Sigmoid colon (tissue), 7 donors: ENCODE data around the gene CAPN10. TPM values are rescaled to one million over a fixed set of nuclear protein-coding genes. Genes with fewer than 3 reads are reported as not detected.

Experiments used
- DNase-seq: peaks from one replicate; pipeline ENCODE4 v3.0.0-alpha.2; 2019
- H3K27ac ChIP-seq, 4 donors: fragments of 200-600 bp; sonication (generic); one replicate each; pipeline ENCODE4 v1.5.1; 2016 to 2019; ENCODE audit warnings: mild to moderate bottlenecking in 1 of 4
- H3K27me3 ChIP-seq, 3 donors: fragments of 200-600 bp; sonication (generic); one replicate each; pipeline ENCODE4 v1.5.1; 2019; ENCODE audit warnings: mild to moderate bottlenecking in 1 of 3
- H3K36me3 ChIP-seq, 4 donors: fragments of 200-600 bp; sonication (generic); one replicate each; pipeline ENCODE4 v1.5.1; 2016 to 2019
- H3K4me1 ChIP-seq, 4 donors: fragments of 200-600 bp; sonication (generic); one replicate each; pipeline ENCODE4 v1.5.1; 2017 to 2019
- H3K4me3 ChIP-seq, 4 donors: fragments of 200-600 bp; sonication (generic); one replicate each; pipeline ENCODE4 v1.5.1; 2017 to 2019; ENCODE audit warnings: mild to moderate bottlenecking in 2 of 4, moderate library complexity in 1 of 4
- H3K9me3 ChIP-seq, 4 donors: fragments of 200-600 bp in 3 of 4; sonication (generic) in 3 of 4; one replicate each; pipeline versions ENCODE4 v1.5.1 to v1.6.1; 2013 to 2019
- EP300 ChIP-seq, 4 donors: sonication (generic); formaldehyde crosslinking; IDR thresholded peaks; one replicate each; pipeline ENCODE4 v1.6.1; 2017; ENCODE audit warnings: antibody characterized with exemption in 4 of 4
- POLR2A ChIP-seq, 2 donors: fragments of 450-650 bp; IDR thresholded peaks; one replicate each; pipeline ENCODE4 v1.6.1; 2016; ENCODE audit warnings: antibody characterized with exemption in 2 of 2, mild to moderate bottlenecking in 2 of 2, moderate library complexity in 2 of 2
- POLR2AphosphoS5 ChIP-seq, 4 donors: sonication (generic); formaldehyde crosslinking; IDR thresholded peaks; one replicate each; pipeline ENCODE4 v1.6.1; 2017; ENCODE audit warnings: antibody characterized with exemption in 4 of 4
- WGBS, 2 donors: extraction: QIAGEN DNeasy Blood & Tissue Kit; methylation state at CpG; one replicate each; pipeline ENCODE4 v1.1.7; 2013; 5-methylcytosine and 5-hydroxymethylcytosine counted together
- intact Hi-C: fragments of 100-400 bp; cut with DNase I; formaldehyde crosslinking; loops from one replicate; pipeline ENCODE4 v1.15.1; 2023
- polyA plus RNA-seq, 3 donors: library from polyadenylated mRNA; stranded (reverse); fragments of 200-250 nt; gene quantifications; one replicate each; pipeline ENCODE4 v1.2.3, GENCODE V29; 2013
- total RNA-seq, 4 donors: library from RNA; depleted of rRNA; stranded (reverse); fragments of >200 nt; gene quantifications; one replicate each; pipeline ENCODE4 v1.1.0, GENCODE V29; 2016
- TF ChIP-seq, protein P1 (sequence below), 4 experiments: fragments of 450-650 bp in 3 of 4; fragments of 200-600 bp in 1 of 4; IDR thresholded peaks; one replicate each; pipeline ENCODE4 v1.5.1; 2016 to 2019; ENCODE audit warnings: antibody characterized with exemption in 4 of 4, mild to moderate bottlenecking in 3 of 4, moderate library complexity in 2 of 4
- donor health status: healthy with polysubstance abuse.
- donor health status: Bipolar disorder and iron deficiency.
- donor health status: healthy.

CAPN10 gene
- total and polyA plus RNA-seq, 7 donors, result 10.5 to 33.0 (median 16.4) TPM

DNA sequence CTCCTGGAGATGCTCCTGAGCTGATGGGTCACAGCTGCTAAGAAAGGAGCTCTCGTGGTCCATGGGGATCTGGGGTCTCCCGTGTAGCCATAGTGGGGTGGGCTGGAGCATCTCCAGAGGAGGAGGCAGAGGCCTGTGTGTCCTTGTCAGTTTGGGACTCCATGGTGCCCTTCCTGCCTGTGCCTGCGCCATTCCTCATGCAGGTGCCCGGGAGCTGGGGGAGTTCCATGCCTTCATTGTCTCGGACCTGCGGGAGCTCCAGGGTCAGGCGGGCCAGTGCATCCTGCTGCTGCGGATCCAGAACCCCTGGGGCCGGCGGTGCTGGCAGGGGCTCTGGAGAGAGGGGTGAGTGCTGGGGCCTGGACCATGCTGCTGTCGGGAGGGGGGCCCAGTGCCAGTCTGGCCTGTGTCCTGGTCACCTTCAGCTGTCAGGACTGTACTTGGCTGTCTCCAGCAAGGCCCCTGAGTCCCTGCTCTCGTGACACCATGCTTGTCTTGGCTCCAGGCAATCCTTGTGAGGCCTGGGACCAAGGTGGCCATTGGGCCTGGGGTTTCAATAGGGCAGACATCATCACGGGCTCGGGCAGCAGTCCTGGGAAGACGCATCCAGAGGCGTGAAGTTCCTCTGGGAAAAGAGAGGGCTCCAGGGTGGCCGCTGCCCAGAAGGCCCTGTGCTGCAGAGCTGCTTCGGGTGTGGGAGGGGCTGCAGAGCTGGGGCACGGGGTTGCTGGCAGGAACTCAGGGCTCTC lies 7.3 kb downstream of the CAPN10 start:
- Histone ChIP-seq H3K4me3 (no peak overlapping the region), H3K27me3 (no peaks in the 10 kb centered on the region), H3K9me3 (no peaks in the 10 kb centered on the region), H3K27ac (no peak overlapping the region), H3K36me3 (peaks cover 0 to 54% (median 29%) of the 10 kb centered on the region in 4 donors), H3K4me1 (peaks cover 0 to 40% (median 27%) of the 10 kb centered on the region in 4 donors)
- peak; percentile 61 for DNase-seq
- TF ChIP-seq EP300 (IDR thresholded peaks at IDR 0.05), result no peak
- no peak for TF ChIP-seq POLR2AphosphoS5 (IDR thresholded peaks at IDR 0.05)
- TF ChIP-seq POLR2A (IDR thresholded peaks at IDR 0.05), result no peak
- TF ChIP-seq, protein P1, sequence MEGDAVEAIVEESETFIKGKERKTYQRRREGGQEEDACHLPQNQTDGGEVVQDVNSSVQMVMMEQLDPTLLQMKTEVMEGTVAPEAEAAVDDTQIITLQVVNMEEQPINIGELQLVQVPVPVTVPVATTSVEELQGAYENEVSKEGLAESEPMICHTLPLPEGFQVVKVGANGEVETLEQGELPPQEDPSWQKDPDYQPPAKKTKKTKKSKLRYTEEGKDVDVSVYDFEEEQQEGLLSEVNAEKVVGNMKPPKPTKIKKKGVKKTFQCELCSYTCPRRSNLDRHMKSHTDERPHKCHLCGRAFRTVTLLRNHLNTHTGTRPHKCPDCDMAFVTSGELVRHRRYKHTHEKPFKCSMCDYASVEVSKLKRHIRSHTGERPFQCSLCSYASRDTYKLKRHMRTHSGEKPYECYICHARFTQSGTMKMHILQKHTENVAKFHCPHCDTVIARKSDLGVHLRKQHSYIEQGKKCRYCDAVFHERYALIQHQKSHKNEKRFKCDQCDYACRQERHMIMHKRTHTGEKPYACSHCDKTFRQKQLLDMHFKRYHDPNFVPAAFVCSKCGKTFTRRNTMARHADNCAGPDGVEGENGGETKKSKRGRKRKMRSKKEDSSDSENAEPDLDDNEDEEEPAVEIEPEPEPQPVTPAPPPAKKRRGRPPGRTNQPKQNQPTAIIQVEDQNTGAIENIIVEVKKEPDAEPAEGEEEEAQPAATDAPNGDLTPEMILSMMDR (IDR thresholded peaks at IDR 0.05), result no peak
- WGBS, 2 donors, result 95% methylated on average over 19 of the region's 19 CpGs
- intact Hi-C loops, result no loop called here

DNA sequence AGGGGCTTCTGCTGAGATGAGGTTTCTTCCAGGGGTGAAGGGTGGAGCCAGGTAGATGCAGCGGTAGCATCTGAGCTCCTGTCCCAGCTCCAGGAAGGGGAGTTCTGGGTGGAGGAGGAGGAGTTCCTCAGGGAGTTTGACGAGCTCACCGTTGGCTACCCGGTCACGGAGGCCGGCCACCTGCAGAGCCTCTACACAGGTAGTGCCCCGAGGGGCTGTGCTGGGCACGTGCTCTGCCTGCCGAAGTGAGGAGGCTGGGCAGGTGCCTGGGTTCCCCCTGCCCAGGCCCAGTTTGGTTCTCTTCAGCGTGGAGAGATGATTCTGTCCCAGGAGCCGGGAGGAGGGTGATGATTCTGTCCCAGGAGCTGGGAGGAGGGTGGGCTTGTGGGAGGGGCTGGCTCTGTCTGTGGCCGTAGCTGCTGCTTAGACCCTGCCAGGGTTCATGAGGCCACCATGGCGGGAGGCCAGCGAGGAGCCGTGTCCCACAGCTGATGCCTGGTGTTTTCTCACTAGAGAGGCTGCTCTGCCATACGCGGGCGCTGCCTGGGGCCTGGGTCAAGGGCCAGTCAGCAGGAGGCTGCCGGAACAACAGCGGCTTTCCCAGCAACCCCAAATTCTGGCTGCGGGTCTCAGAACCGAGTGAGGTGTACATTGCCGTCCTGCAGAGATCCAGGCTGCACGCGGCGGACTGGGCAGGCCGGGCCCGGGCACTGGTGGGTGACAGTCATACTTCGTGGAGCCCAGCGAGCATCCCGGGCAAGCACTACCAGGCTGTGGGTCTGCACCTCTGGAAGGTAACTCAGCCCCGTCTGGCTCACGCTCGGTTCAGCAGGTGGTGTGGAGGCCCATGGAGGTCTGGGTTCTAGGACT lies 8.2 kb downstream of the CAPN10 start:
- no peaks in the 10 kb centered on the region for H3K27me3 ChIP-seq
- intact Hi-C loops, result loop anchor here (5.0 kb wide), 1 partner anchor 37 kb away; the partner anchor contains the start of gene ANKMY1
- peak; percentile 61 for DNase-seq
- no peaks in the 10 kb centered on the region for H3K9me3 ChIP-seq
- no peak overlapping the region for H3K27ac ChIP-seq
- TF ChIP-seq, protein P1 (IDR thresholded peaks at IDR 0.05), result no peak
- TF ChIP-seq POLR2A (IDR thresholded peaks at IDR 0.05) (no peak), EP300 (IDR thresholded peaks at IDR 0.05) (no peak), POLR2AphosphoS5 (IDR thresholded peaks at IDR 0.05) (no peak)
- H3K4me3 ChIP-seq, result no peak overlapping the region
- H3K4me1 ChIP-seq, result peaks cover 0 to 41% (median 27%) of the 10 kb centered on the region in 4 donors
- peaks cover 0 to 56% (median 30%) of the 10 kb centered on the region in 4 donors for H3K36me3 ChIP-seq
- WGBS, 2 donors, result 92 to 94% methylated on average over 34 of the region's 34 CpGs

DNA sequence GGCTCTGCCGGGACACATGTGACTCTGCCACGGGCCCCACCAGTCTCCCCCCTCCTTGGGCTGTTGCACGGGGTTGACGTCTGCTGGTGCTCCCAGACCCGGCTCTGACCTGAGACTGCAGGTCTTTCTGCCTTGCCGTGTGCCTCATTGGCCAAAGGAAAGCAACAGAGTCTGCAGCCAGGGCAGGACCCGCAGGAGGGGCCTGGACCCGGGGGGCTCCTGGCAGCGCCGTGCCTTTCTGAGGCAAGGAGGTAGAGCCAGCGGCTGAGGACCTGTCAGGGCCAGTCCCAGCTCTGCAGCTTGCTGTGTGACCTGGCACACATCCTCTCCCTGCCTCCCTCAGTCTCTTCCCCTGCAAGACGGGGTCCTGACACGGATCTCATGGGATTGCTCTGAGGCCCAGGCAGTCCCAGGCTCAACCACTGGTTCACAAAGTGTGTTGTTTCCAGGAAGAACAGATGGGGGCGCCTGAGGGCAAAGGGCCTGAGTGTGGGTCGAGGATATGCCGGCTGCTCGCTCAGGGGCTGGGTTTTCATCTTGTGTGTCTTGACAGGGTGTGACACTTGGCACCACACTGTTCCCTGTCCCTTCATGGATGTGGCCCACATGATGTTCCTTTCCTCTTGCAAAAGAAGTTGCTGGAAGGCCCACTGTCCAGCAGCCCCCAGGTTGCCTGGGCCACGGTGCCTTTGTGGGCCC lies 9.0 kb downstream of the CAPN10 start:
- Histone ChIP-seq H3K27ac (peak overlapping the region in 2 of 4 donors; percentile 28 to 51), H3K36me3 (peaks cover 0 to 51% (median 27%) of the 10 kb centered on the region in 4 donors), H3K4me3 (no peak overlapping the region), H3K4me1 (peaks cover 0 to 41% (median 27%) of the 10 kb centered on the region in 4 donors), H3K27me3 (no peaks in the 10 kb centered on the region), H3K9me3 (no peaks in the 10 kb centered on the region)
- intact Hi-C loops, result loop anchor here (5.0 kb wide), 1 partner anchor 38 kb away; the partner anchor contains the start of gene ANKMY1
- TF ChIP-seq, protein P1 (IDR thresholded peaks at IDR 0.05), result no peak
- TF ChIP-seq POLR2AphosphoS5 (IDR thresholded peaks at IDR 0.05) (no peak), POLR2A (IDR thresholded peaks at IDR 0.05) (no peak), EP300 (IDR thresholded peaks at IDR 0.05) (no peak)
- peak; percentile 63 for DNase-seq
- 72 to 80% methylated on average over 18 of the region's 18 CpGs for WGBS, 2 donors

DNA sequence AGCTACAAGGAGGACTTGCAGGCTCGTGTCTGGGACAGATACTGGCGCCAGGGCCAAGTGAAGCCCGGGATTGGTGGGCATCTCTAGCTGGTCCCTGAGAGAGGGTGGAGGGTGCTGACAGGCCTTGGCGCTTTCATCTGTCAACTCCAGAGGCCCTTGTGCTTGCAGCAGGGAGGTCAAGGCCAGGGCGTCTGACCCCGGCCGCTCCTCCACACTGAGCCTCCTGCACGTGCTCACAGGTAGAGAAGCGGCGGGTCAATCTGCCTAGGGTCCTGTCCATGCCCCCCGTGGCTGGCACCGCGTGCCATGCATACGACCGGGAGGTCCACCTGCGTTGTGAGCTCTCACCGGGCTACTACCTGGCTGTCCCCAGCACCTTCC lies 9.5 kb downstream of the CAPN10 start:
- Histone ChIP-seq H3K27ac (peak overlapping the region in 3 of 4 donors; percentile 28 to 51 (median 37)), H3K36me3 (peaks cover 0 to 45% (median 26%) of the 10 kb centered on the region in 4 donors), H3K9me3 (no peaks in the 10 kb centered on the region), H3K4me3 (peak overlapping the region in 1 of 4 donors; percentile 7), H3K4me1 (peaks cover 0 to 41% (median 27%) of the 10 kb centered on the region in 4 donors), H3K27me3 (no peaks in the 10 kb centered on the region)
- DNase-seq, result no peak
- no peak for TF ChIP-seq POLR2AphosphoS5 (IDR thresholded peaks at IDR 0.05)
- TF ChIP-seq EP300 (IDR thresholded peaks at IDR 0.05), result no peak
- TF ChIP-seq, protein P1 (IDR thresholded peaks at IDR 0.05), result no peak
- no peak for TF ChIP-seq POLR2A (IDR thresholded peaks at IDR 0.05)
- WGBS, 2 donors, result 95 to 96% methylated on average over 17 of the region's 17 CpGs
- intact Hi-C loops, result loop anchor here (5.0 kb wide), 1 partner anchor 39 kb away; the partner anchor contains the start of gene ANKMY1
